Activated CD4-positive, alpha-beta memory T cell treated with anti-CD3 and anti-CD28 coated beads, Interleukin-2, amount 10 ng/mL, durations not matched to agents 7 days and 5 days (primary cell): Measurements from ENCODE around the gene NFKBIB. TPM values are rescaled to one million over a fixed set of nuclear protein-coding genes. Genes with fewer than 3 reads are reported as not detected.
"Not testable (repeated sequence)": the region's sequence is repeated elsewhere in the genome, so short reads cannot be mapped to it uniquely, and the experiment has no call there.

Experiments
- CTCF ChIA-PET: fragments of 350-600 bp; sonication (Branson Sonifier 250); formaldehyde crosslinking; loops from one replicate; lab custom pipeline; 2021; ENCODE audit warnings: antibody characterized with exemption, inconsistent platforms; lab: Charles Lee
- POLR2A ChIA-PET: fragments of 350-600 bp; sonication (Branson Sonifier 250); formaldehyde crosslinking; loops from one replicate; lab custom pipeline; 2021; ENCODE audit warnings: antibody characterized with exemption; lab: Charles Lee
- DNase-seq: peaks from one replicate; pipeline ENCODE4 v3.0.0-alpha.2; 2020
- H3K27ac Mint-ChIP-seq: one replicate; pipeline ENCODE4 v1.8.0; 2021; ENCODE audit warnings: mild to moderate bottlenecking, mixed read lengths
- H3K27me3 Mint-ChIP-seq: one replicate; pipeline ENCODE4 v1.8.0; 2021; ENCODE audit warnings: mixed read lengths
- H3K36me3 Mint-ChIP-seq: one replicate; pipeline ENCODE4 v1.8.0; 2021; ENCODE audit warnings: low read depth, mixed read lengths
- H3K4me1 Mint-ChIP-seq: one replicate; pipeline ENCODE4 v1.8.0; 2021; ENCODE audit warnings: mixed read lengths
- H3K4me3 Mint-ChIP-seq: one replicate; pipeline ENCODE4 v1.8.0; 2021; ENCODE audit warnings: mild to moderate bottlenecking, mixed read lengths
- H3K9me3 Mint-ChIP-seq: one replicate; pipeline ENCODE4 v1.8.0; 2021; ENCODE audit warnings: mixed read lengths
- total RNA-seq, 2 experiments: library from RNA; stranded (reverse); gene quantifications; one replicate each; pipeline ENCODE4 v1.2.3, GENCODE V29; 2021

Gene NFKBIB
- total RNA-seq, 2 experiments from 2014 or later, result 40.2 to 40.8 TPM

GRCh38 chr19:38941466-38941865 lies 41.7 kb downstream of the NFKBIB start:
- POLR2A ChIA-PET, result interaction anchor here (1.2 kb wide), 1 partner anchor 11 kb away, joined by 3 read pairs; no protein-coding TSS in a partner anchor
- H3K4me3 Mint-ChIP-seq, CTCF ChIA-PET, DNase-seq, H3K36me3 Mint-ChIP-seq, H3K9me3 Mint-ChIP-seq, H3K27ac Mint-ChIP-seq: not testable (repeated sequence)
- H3K4me1 Mint-ChIP-seq, result peaks cover 25% of the 10 kb centered on the region
- H3K27me3 Mint-ChIP-seq, result peaks cover 20% of the 10 kb centered on the region

DNA sequence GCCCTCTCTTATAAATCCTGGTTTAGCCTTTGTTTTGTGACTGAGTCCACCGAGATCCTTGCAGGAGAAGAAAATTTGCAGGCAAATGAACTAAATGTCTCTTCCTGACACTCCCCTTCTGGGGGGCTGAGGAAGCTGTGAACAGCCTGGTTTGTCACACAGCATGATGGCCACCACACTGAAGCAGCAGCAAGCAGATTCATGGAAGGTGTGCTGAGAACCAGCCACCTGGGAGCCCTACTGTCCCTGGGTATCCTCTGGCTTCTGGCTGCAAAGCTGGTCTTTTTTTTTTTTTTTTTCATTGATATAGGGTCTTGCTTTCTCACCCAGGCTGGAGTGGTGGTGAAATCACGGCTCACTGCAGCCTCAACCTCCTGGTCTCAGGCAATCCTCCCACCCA lies 42.2 kb downstream of the NFKBIB start:
- Mint-ChIP-seq H3K27ac (no peak overlapping the region), H3K9me3 (no peaks in the 10 kb centered on the region), H3K4me3 (no peak overlapping the region), H3K36me3 (no peaks in the 10 kb centered on the region), H3K27me3 (peaks cover 20% of the 10 kb centered on the region), H3K4me1 (peaks cover 25% of the 10 kb centered on the region)
- CTCF ChIA-PET, result no interaction called here
- POLR2A ChIA-PET, result no interaction called here
- no peak for DNase-seq

- Mint-ChIP-seq H3K27me3 (peaks cover 20% of the 10 kb centered on the region), H3K4me3 (no peak overlapping the region), H3K4me1 (peaks cover 25% of the 10 kb centered on the region), H3K9me3 (no peaks in the 10 kb centered on the region), H3K27ac (no peak overlapping the region), H3K36me3 (no peaks in the 10 kb centered on the region)
- ChIA-PET POLR2A (no interaction called here), CTCF (no interaction called here)
- no peak for DNase-seq
Observed at GRCh38 chr19:38942471-38943181, 42.9 kb downstream of the NFKBIB start.

- no peaks in the 10 kb centered on the region for H3K9me3 Mint-ChIP-seq
- ChIA-PET POLR2A (no interaction called here), CTCF (interaction anchor here (1.5 kb wide), 1 partner anchor 14 kb away, joined by 5 read pairs; no protein-coding TSS in a partner anchor)
- no peak for DNase-seq
- H3K4me3 Mint-ChIP-seq, result no peak overlapping the region
- H3K36me3 Mint-ChIP-seq, result no peaks in the 10 kb centered on the region
- no peak overlapping the region for H3K27ac Mint-ChIP-seq
- H3K27me3 Mint-ChIP-seq, result peaks cover 28% of the 10 kb centered on the region
- peaks cover 30% of the 10 kb centered on the region for H3K4me1 Mint-ChIP-seq
Observed at GRCh38 chr19:38944981-38945506, 45.3 kb downstream of the NFKBIB start.

- no peaks in the 10 kb centered on the region for H3K9me3 Mint-ChIP-seq
- ChIA-PET CTCF (no interaction called here), POLR2A (no interaction called here)
- H3K27ac Mint-ChIP-seq, result no peak overlapping the region
- no peak for DNase-seq
- peaks cover 24% of the 10 kb centered on the region for H3K27me3 Mint-ChIP-seq
- H3K4me3 Mint-ChIP-seq, result no peak overlapping the region
- H3K4me1 Mint-ChIP-seq, result peaks cover 27% of the 10 kb centered on the region
- H3K36me3 Mint-ChIP-seq, result no peaks in the 10 kb centered on the region
Observed at GRCh38 chr19:38945562-38946228, 45.9 kb downstream of the NFKBIB start.

DNA sequence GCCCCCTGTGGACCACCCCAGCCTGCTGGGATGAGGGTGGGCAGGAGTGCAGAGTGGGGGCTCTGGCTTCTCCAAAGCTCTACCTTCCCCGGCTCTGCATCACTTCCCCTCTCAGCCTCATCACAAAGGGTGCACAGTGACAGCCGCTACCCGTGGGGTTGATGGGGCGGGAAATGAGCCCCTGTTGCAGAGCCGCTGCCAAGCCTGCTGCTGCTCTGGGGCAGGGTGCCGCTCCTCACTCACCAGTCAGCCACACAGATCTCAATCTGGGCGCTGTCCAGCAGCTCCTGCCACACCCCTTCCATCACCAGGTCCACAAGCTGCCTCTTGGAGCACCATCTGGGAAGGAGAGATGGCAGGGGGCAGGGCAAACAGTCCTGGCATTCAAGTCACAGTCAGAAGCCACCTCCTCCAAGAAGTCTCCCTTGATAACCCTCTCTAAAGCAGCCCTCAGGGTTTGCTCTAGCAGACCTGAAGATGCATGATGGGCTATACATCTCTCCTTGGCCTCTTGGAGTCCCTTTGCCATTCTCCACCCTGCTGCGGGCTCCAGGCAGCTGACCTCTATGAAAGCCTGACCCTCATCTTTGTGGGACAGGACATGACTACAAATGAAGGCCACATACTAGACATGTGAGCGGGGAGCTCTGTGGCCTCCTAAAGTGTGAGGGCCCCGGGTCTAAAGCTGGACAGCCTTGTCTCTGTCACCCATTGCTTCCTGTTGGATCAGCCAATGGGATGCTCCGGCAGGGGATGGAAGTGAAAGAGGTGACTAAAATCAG lies 46.7 kb downstream of the NFKBIB start:
- ChIA-PET CTCF (no interaction called here), POLR2A (no interaction called here)
- H3K27ac Mint-ChIP-seq, result no peak overlapping the region
- no peaks in the 10 kb centered on the region for H3K9me3 Mint-ChIP-seq
- no peak overlapping the region for H3K4me3 Mint-ChIP-seq
- no peaks in the 10 kb centered on the region for H3K36me3 Mint-ChIP-seq
- peaks cover 21% of the 10 kb centered on the region for H3K4me1 Mint-ChIP-seq
- no peak for DNase-seq
- H3K27me3 Mint-ChIP-seq, result peaks cover 21% of the 10 kb centered on the region

GRCh38 chr19:38949580-38950367 lies 50.0 kb downstream of the NFKBIB start:
- H3K27me3 Mint-ChIP-seq, result peaks cover 27% of the 10 kb centered on the region
- H3K36me3 Mint-ChIP-seq, result no peaks in the 10 kb centered on the region
- H3K27ac Mint-ChIP-seq, result peak overlapping the region; percentile 16
- ChIA-PET CTCF (interaction anchor here (0.6 to 1.3 kb wide), 2 partner anchors 19 to 643 kb away, joined by 3 to 8 read pairs; partner anchors contain the start of genes MRPS12 and SARS2), POLR2A (no interaction called here)
- peak overlapping the region; percentile 24 for H3K4me3 Mint-ChIP-seq
- peak; percentile 80 for DNase-seq
- H3K4me1 Mint-ChIP-seq, result peaks cover 15% of the 10 kb centered on the region
- no peaks in the 10 kb centered on the region for H3K9me3 Mint-ChIP-seq

- ChIA-PET CTCF (interaction anchor here (0.6 kb wide), 1 partner anchor 11 kb away, joined by 5 read pairs; no protein-coding TSS in a partner anchor), POLR2A (no interaction called here)
- H3K4me3 Mint-ChIP-seq, result no peak overlapping the region
- no peaks in the 10 kb centered on the region for H3K36me3 Mint-ChIP-seq
- no peaks in the 10 kb centered on the region for H3K9me3 Mint-ChIP-seq
- peaks cover 27% of the 10 kb centered on the region for H3K27me3 Mint-ChIP-seq
- DNase-seq, result no peak
- H3K27ac Mint-ChIP-seq, result no peak overlapping the region
- H3K4me1 Mint-ChIP-seq, result peaks cover 15% of the 10 kb centered on the region
Observed at GRCh38 chr19:38951187-38951586, 51.4 kb downstream of the NFKBIB start.

DNA sequence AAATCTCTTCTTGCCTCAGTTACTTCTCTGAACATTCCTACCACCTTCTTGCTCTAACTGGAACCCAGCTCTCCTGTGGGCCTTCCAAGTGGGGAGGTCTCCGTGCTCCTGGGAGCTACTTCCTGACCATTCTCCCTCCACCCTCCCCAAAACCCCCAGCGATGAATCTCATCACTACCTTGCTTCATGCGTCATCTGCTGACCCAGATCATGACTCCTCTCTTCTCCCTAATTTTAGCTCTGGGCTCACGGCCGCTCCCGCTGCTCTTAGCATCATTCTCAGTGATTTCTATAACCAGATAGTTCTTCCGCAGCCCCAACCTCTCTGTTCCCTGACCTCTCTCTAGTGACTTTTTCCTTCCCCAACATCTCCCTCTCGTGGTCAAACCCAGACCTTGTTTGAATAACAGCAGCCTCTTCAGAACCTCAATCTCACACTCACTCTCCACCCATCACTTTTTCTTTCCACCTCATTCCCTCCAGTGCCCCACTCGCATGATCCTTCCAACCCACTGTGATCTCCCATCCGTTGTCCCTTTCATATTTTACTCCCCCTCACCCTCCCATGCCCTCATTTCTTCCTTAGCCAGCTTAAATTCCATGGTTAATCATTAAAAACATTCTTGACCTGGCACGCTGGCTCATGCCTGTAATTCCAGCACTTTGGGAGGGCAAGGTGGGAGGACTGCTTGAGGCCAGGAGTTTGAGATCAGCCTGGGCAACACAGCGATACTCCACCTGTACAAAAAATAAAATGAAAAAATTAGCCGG lies 52.8 kb downstream of the NFKBIB start:
- POLR2A ChIA-PET, result interaction anchor here (0.8 to 1.0 kb wide), 2 partner anchors 12 to 179 kb away, joined by 3 read pairs; no protein-coding TSS in a partner anchor
- Mint-ChIP-seq H3K4me1 (peaks cover 15% of the 10 kb centered on the region), H3K27me3 (peaks cover 27% of the 10 kb centered on the region), H3K27ac (no peak overlapping the region), H3K4me3 (no peak overlapping the region), H3K36me3 (no peaks in the 10 kb centered on the region), H3K9me3 (no peaks in the 10 kb centered on the region)
- DNase-seq, result peak; percentile 52
- CTCF ChIA-PET, result interaction anchor here (0.9 to 1.8 kb wide), 4 partner anchors 9 to 550 kb away, joined by 3 to 11 read pairs (median 9); partner anchors contain the start of genes FAM98C, MRPS12 and SARS2

DNA sequence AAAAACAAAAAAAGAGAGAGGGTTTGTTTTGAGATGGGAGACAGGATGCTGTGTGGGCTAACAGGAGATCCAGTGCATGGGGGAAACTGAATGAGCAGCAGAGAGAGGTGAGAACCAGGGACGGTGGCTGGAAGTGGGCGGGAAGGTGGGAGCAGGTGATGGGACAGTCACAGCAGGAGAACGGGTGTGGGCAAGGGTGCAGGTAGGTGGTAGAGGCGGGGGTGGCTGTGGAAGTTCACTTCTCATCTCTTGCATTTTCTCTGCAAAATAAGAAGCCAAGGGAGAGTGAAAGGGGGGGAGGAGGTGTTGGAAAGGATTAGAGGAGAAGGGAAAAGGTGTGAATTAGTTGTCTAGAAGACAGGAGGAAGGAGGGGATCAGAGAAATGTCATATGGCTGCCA lies 53.9 kb downstream of the NFKBIB start:
- Mint-ChIP-seq H3K9me3 (no peaks in the 10 kb centered on the region), H3K4me1 (peaks cover 15% of the 10 kb centered on the region), H3K27ac (no peak overlapping the region), H3K27me3 (peaks cover 25% of the 10 kb centered on the region), H3K36me3 (no peaks in the 10 kb centered on the region), H3K4me3 (no peak overlapping the region)
- ChIA-PET CTCF (interaction anchor here (1.1 to 1.8 kb wide), 3 partner anchors 8 to 23 kb away, joined by 3 to 11 read pairs (median 8); partner anchors contain the start of genes MRPS12 and SARS2), POLR2A (no interaction called here)
- no peak for DNase-seq

GRCh38 chr19:38956264-38956663 lies 56.5 kb downstream of the NFKBIB start:
- Mint-ChIP-seq H3K27ac (no peak overlapping the region), H3K4me1 (peaks cover 6% of the 10 kb centered on the region), H3K4me3 (no peak overlapping the region), H3K9me3 (no peaks in the 10 kb centered on the region), H3K27me3 (peaks cover 12% of the 10 kb centered on the region), H3K36me3 (no peaks in the 10 kb centered on the region)
- POLR2A ChIA-PET, result interaction anchor here (0.5 kb wide), 1 partner anchor 333 kb away, joined by 3 read pairs; no protein-coding TSS in a partner anchor
- no peak for DNase-seq
- CTCF ChIA-PET, result interaction anchor here (0.7 to 1.5 kb wide), 4 partner anchors 12 to 26 kb away, joined by 3 to 4 read pairs (median 4); no protein-coding TSS in a partner anchor
